GM08714 (cell line): ENCODE data around the gene TEX264.

Source experiments
- H3K4me3 ChIP-seq: fragments of 200-500 bp; sonication (Bioruptor generic); 2 replicates; pipeline ENCODE4 v1.5.1; 2014; ENCODE audit warnings: mild to moderate bottlenecking, low read length, inconsistent platforms
- ZNF274 ChIP-seq: IDR thresholded peaks from 2 replicates; pipeline ENCODE4 v1.6.1; 2012; ENCODE audit warnings: mild to moderate bottlenecking, low read depth, low read length

TEX264 gene

DNA sequence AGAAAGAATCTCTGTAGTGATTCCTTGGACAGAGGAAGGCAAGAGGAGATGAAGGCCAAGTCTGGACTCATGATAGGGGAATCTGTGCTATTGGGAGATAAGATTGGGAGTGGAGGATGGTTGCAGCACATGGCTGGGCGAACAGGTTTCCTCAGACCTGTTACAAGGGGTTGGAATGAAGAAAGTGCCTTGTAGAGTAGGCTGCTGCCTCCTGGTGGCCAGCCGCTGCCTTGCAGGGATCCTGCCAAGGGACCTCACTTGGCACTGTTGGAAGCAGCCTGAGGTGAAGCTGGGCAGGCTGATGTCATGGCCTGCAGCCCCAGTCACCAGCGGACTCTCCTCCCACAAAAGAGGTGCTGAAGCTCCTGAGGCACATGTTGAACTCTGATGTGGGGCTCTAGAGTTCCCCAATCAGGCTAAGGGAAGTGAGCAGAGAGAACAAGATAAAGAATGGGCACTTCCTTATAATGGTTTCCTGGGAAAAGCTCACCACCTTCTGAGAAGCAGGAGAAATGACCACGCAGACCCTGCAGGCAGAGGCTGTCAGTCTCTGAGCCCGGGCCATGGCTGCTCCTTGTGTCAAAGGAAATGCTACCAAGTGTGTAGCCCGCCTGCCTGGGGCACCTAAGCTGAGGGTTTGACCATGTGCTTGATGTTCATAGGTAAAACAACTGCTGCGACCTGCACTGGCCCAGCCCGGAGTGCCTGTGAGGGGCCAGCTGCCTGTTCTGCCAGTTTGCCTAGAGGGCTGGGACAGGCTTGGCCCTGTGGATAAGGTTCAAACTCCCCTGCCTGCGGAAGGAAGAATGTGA is 1.6 kb upstream of the TEX264 start:
- H3K4me3 ChIP-seq, result no peak overlapping the region

GRCh38 chr3:51670053-51670822 is 814 bp upstream of the TEX264 start:
- no peak for TF ChIP-seq ZNF274
- peak overlapping the region; percentile 86; the same call in 1 of the 2 replicates for H3K4me3 ChIP-seq

More for the DNA sequence above, 1.6 kb upstream of the TEX264 start:
- no peak for TF ChIP-seq ZNF274

- TF ChIP-seq ZNF274, result no peak
- peak overlapping the region; percentile 86 for H3K4me3 ChIP-seq
Observed at GRCh38 chr3:51671734-51672475, 853 bp downstream of the TEX264 start.

- TF ChIP-seq ZNF274, result no peak
- H3K4me3 ChIP-seq, result no peak overlapping the region
Observed at GRCh38 chr3:51673181-51673801, 2.2 kb downstream of the TEX264 start.

- no peak for TF ChIP-seq ZNF274
- no peak overlapping the region for H3K4me3 ChIP-seq
Observed at GRCh38 chr3:51673802-51674654, 3.0 kb downstream of the TEX264 start.

DNA sequence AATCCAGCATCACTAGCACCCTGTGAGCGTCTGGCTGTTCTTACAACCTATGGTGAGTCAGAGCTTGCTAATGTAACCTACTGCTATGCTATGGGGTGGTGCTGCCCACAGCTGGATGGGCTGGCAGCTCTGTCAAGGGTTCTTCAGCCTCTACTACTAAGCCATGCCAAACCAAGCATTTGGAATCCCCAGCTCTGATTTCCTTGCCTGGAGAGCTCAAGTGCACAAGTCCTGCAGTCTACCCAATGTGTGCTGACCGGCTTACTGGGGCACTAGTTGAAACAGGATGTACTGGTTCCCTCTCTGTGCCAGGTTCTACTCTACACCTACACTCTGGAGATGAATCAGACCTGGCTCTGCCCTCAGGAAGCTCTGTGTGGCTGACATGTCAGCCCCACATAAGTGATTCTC is 4.2 kb downstream of the TEX264 start:
- no peak for TF ChIP-seq ZNF274
- H3K4me3 ChIP-seq, result no peak overlapping the region

GRCh38 chr3:51676102-51676640 is 5.1 kb downstream of the TEX264 start:
- H3K4me3 ChIP-seq, result no peak overlapping the region
- TF ChIP-seq ZNF274, result no peak

DNA sequence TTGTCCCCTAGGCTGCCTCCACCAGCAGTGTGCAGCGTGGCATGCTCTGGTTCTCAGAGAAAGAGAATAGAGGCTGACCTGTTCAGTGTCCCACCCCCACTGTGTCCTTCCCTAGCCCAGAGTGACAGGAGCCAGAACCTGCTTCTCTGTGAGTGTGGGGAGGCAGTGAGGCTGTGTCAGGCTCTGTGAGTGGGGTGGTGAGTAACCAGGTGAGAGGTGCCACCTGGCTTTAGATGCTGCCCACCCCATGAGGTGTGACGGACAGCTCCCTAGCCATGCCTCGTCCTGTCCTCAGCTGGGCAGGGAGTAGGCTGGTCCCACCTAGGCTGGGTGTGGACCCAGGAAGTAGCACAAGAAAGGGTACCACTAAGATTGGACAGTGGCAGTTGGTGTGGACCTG is 6.3 kb downstream of the TEX264 start:
- H3K4me3 ChIP-seq, result no peak overlapping the region
- no peak for TF ChIP-seq ZNF274

- H3K4me3 ChIP-seq, result no peak overlapping the region
- TF ChIP-seq ZNF274, result no peak
Observed at GRCh38 chr3:51678186-51678585, 7.1 kb downstream of the TEX264 start.

DNA sequence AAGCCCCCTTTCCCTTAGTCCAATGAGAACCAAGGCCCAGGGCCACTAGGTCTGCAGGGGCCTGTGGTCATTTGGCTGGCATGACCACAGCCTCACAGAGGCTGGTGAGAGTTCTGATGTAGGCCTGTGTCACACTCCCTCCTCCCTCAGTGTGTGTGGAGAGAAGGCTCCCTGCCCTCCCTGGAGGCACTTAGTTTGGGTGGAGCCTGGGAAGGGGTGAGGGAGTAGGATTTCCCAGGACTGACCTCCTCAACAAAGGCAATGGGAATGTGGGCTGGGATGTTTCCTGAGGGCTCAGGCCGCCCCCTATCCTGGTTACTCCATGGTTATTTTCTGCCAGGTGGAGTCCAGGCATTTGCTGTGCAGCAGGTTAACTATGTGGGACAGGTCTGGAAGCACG is 7.6 kb downstream of the TEX264 start:
- TF ChIP-seq ZNF274, result no peak
- H3K4me3 ChIP-seq, result no peak overlapping the region

DNA sequence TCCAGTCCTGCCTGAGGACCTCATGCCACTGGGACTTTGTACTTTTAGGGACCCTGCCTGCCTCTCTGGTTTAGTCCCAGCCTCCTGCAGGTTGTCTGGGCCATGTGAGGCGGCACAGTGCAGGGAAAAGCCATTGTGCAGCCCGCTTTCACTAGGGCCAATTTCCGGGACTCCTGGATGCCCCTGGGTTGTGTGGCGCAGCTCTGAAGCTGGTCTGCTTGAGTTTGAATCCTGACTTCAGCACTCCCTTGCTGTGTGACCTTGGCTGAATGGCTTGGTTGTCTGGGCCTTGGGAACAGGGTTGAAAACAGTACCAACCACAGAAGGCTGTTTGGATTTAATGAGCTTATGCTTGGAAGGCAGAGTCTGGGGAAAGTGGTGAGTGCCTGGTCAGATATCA is 8.3 kb downstream of the TEX264 start:
- H3K4me3 ChIP-seq, result no peak overlapping the region
- TF ChIP-seq ZNF274, result no peak

DNA sequence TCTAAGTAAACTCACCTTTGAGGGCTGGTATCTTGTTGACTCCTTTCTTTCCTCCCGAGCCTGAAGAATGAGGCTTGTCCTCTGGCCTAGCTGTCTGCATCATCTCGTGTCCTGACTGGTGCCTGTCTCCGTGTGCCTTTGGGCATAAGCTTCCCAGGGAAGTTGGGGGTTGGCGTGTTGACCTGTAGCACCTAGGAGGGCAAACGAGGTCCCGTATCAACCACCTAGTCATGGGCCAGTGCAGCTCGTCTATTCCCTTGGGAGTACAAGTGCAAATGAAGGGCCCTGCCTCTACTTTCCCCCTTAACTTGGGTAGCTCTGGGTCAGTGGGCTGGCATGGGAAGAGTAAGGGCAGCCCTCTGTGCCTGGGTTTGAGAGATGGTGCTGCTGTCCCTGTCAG is 8.7 kb downstream of the TEX264 start:
- no peak for TF ChIP-seq ZNF274
- H3K4me3 ChIP-seq, result no peak overlapping the region

DNA sequence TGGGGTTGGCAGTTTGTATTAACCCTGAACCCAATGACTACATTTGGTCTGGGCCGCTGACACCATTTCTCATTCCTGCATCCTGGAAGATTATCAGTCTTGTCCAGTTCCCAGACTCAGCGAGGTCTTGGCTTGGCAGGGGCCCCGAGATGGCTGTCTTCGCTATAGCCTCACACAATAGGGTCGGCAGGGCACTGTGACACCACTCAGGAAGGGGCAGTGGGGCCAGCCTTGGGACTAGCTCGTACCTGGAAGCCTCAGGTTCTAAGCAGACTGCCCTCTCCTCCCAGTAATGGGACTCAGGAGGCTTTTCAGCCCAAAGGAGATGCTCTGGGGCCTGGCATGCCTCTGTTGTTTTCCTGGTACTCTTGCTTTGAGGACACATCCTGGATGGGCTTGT is 9.1 kb downstream of the TEX264 start:
- no peak for TF ChIP-seq ZNF274
- H3K4me3 ChIP-seq, result no peak overlapping the region

DNA sequence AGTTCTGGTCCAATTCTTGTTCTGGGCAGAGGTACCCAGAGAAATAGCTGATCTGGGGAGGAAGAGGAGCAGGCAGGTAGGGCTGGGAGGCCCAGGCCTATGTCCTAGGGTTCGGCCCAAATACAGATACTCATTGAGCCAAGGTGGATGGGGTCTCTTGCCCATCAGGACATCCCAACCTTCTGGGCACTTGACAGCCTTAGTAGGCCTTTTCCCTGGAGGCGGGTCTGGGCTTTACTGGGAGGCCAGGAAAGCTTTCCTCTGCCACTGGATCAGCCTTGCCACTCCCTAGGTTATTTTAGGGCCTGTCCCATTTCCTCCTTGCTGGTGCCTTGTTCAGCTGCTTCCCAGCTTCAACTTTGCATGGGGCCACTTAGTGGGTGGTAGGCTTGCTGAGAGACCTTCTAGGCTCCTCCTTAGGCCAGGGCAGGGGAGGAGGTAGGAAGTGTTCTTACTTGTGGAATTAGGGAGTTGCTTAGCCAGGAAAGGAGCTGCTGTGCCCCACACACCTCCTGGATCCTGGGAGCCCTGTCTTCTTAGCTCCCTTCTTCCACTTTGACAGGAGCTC is 9.7 kb downstream of the TEX264 start:
- TF ChIP-seq ZNF274, result no peak

More for the DNA sequence above, 9.7 kb downstream of the TEX264 start:
- no peak overlapping the region for H3K4me3 ChIP-seq
